Neural cell (in vitro differentiated cells): ENCODE data around the gene RASL11A. TPM values are rescaled to one million over a fixed set of nuclear protein-coding genes. Genes with fewer than 3 reads are reported as not detected.

Experiments used
- H2AFZ ChIP-seq: fragments of 200-600, 300-800 bp; sonication (generic), shearing (Covaris generic); 2 replicates; pipeline ENCODE4 v1.6.0; 2014; ENCODE audit warnings: low read depth, mild to moderate bottlenecking, antibody characterized with exemption, low read length, moderate library complexity
- H3F3A ChIP-seq: fragments of 200-600 bp; shearing (Covaris generic); 2 replicates; pipeline ENCODE4 v1.6.1; 2016; ENCODE audit warnings: mild to moderate bottlenecking, moderate library complexity, mixed read lengths, antibody characterized with exemption, low read length; ENCODE audit not compliant: insufficient read depth, poor library complexity, severe bottlenecking
- H3K27ac ChIP-seq: fragments of 200-600, 300-800 bp; sonication (generic), shearing (Covaris generic); 2 replicates; pipeline ENCODE4 v1.5.1; 2014; ENCODE audit warnings: mild to moderate bottlenecking, low read length, moderate library complexity
- H3K27me3 ChIP-seq: fragments of 300-800, 200-600 bp; sonication (generic), shearing (Covaris generic); 2 replicates; pipeline ENCODE4 v1.6.0; 2014; ENCODE audit warnings: mild to moderate bottlenecking, low read depth, low read length, moderate library complexity; ENCODE audit not compliant: insufficient read depth
- H3K36me3 ChIP-seq: fragments of 300-800, 200-600 bp; sonication (generic), shearing (Covaris generic); 2 replicates; pipeline ENCODE4 v1.5.1; 2014; ENCODE audit warnings: mild to moderate bottlenecking, antibody characterized with exemption, low read length, moderate library complexity; ENCODE audit not compliant: insufficient read depth
- H3K4me2 ChIP-seq: fragments of 300-800, 200-600 bp; sonication (generic), shearing (Covaris generic); 2 replicates; pipeline ENCODE4 v1.6.0; 2014; ENCODE audit warnings: mild to moderate bottlenecking, low read length
- H3K4me3 ChIP-seq: fragments of 300-800, 200-600 bp; sonication (generic), shearing (Covaris generic); 2 replicates; pipeline ENCODE4 v1.5.1; 2014; ENCODE audit warnings: mild to moderate bottlenecking, low read length, moderate library complexity
- H3K79me2 ChIP-seq: fragments of 200-600 bp; shearing (Covaris generic); replicated peaks from 2 replicates; pipeline ENCODE4 v1.6.0; 2014; ENCODE audit warnings: mild to moderate bottlenecking, low read length, moderate library complexity; ENCODE audit not compliant: insufficient read depth
- H3K9ac ChIP-seq: fragments of 300-800, 200-600 bp; sonication (generic), shearing (Covaris generic); 2 replicates; pipeline ENCODE4 v1.6.1; 2016; ENCODE audit warnings: mild to moderate bottlenecking, low read length, mixed read lengths
- H3K9me2 ChIP-seq: fragments of 200-600 bp; shearing (Covaris generic); 2 replicates; pipeline ENCODE4 v1.6.1; 2016; ENCODE audit warnings: mild to moderate bottlenecking, low read length, mixed read lengths; ENCODE audit not compliant: insufficient read depth
- H3K9me3 ChIP-seq: fragments of 200-600, 300-800 bp; sonication (generic), shearing (Covaris generic); 2 replicates; pipeline ENCODE4 v1.6.1; 2016; ENCODE audit warnings: mild to moderate bottlenecking, mixed run types, low read length, moderate library complexity, mixed read lengths
- H4K20me1 ChIP-seq: fragments of 200-600 bp; shearing (Covaris generic); 2 replicates; pipeline ENCODE4 v1.6.1; 2016; ENCODE audit warnings: mild to moderate bottlenecking, mixed run types; ENCODE audit not compliant: insufficient read depth
- CTCF ChIP-seq: fragments of 450-650 bp; IDR thresholded peaks from 2 replicates; pipeline ENCODE4 v1.5.1; 2014; ENCODE audit warnings: antibody characterized with exemption, mild to moderate bottlenecking, moderate library complexity; ENCODE audit not compliant: poor library complexity, severe bottlenecking
- EP300 ChIP-seq: fragments of 450-650 bp; conservative IDR thresholded peaks from 2 replicates; pipeline ENCODE4 v1.6.1; 2014; ENCODE audit warnings: antibody characterized with exemption, mild to moderate bottlenecking, moderate library complexity; ENCODE audit not compliant: poor library complexity, severe bottlenecking
- EZH2 ChIP-seq: fragments of 200-600, 300-800 bp; shearing (Covaris generic), sonication (generic); IDR thresholded peaks from 2 replicates; pipeline ENCODE4 v1.6.1; 2014; ENCODE audit warnings: antibody characterized with exemption, low read length, borderline replicate concordance, mild to moderate bottlenecking; ENCODE audit not compliant: insufficient read depth, poor library complexity, severe bottlenecking
- MXI1 ChIP-seq: fragments of 450-650 bp; conservative IDR thresholded peaks from 2 replicates; pipeline ENCODE4 v1.6.1; 2014; ENCODE audit warnings: antibody characterized with exemption, mild to moderate bottlenecking; ENCODE audit not compliant: poor library complexity, severe bottlenecking
- POLR2AphosphoS5 ChIP-seq: IDR thresholded peaks from 2 replicates; pipeline ENCODE4 v1.6.1; 2012
- RAD21 ChIP-seq: fragments of 450-650 bp; conservative IDR thresholded peaks from 2 replicates; pipeline ENCODE4 v1.6.1; 2014; ENCODE audit warnings: antibody characterized with exemption, mild to moderate bottlenecking, moderate library complexity
- REST ChIP-seq: IDR thresholded peaks from 2 replicates; pipeline ENCODE4 v1.6.1; 2012; ENCODE audit warnings: borderline replicate concordance
- SMC3 ChIP-seq: fragments of 450-650 bp; conservative IDR thresholded peaks from 2 replicates; pipeline ENCODE4 v1.6.1; 2014; ENCODE audit warnings: antibody characterized with exemption, mild to moderate bottlenecking, moderate library complexity; ENCODE audit not compliant: poor library complexity
- TAF1 ChIP-seq: IDR thresholded peaks from 2 replicates; pipeline ENCODE4 v1.6.1; 2012; ENCODE audit warnings: low read depth
- polyA plus RNA-seq: library from polyadenylated mRNA; depleted of rRNA; stranded (reverse); fragments of >200 nt; gene quantifications from 2 replicates; pipeline ENCODE4 v1.2.3, GENCODE V29; 2014

RASL11A gene
- polyA plus RNA-seq, 1 donor from 2014 or later, result 1.7 TPM

- Histone ChIP-seq H3K79me2 (no peaks in the 10 kb centered on the region), H3F3A (no peaks in the 10 kb centered on the region), H4K20me1 (no peaks in the 10 kb centered on the region), H3K27me3 (no peaks in the 10 kb centered on the region), H3K27ac (no peak overlapping the region), H3K9ac (no peak overlapping the region), H3K4me3 (no peak overlapping the region), H3K9me2 (no peaks in the 10 kb centered on the region), H3K9me3 (no peaks in the 10 kb centered on the region), H2AFZ (no peak overlapping the region), H3K36me3 (no peaks in the 10 kb centered on the region), H3K4me2 (no peak overlapping the region)
- no peak for TF ChIP-seq CTCF
- TF ChIP-seq EP300, result no peak
- no peak for TF ChIP-seq SMC3
- no peak for TF ChIP-seq REST
- no peak for TF ChIP-seq MXI1
- no peak for TF ChIP-seq POLR2AphosphoS5
- no peak for TF ChIP-seq TAF1
- no peak for TF ChIP-seq EZH2
- TF ChIP-seq RAD21, result no peak
Measured at GRCh38 chr13:27296496-27296895, 25.9 kb downstream of the RASL11A start.

- Histone ChIP-seq H3K9me2 (no peaks in the 10 kb centered on the region), H3K4me2 (no peak overlapping the region), H3K4me3 (no peak overlapping the region), H3F3A (no peaks in the 10 kb centered on the region), H3K27ac (no peak overlapping the region), H3K36me3 (no peaks in the 10 kb centered on the region), H3K79me2 (no peaks in the 10 kb centered on the region), H3K9ac (no peak overlapping the region), H3K27me3 (no peaks in the 10 kb centered on the region), H4K20me1 (no peaks in the 10 kb centered on the region), H2AFZ (no peak overlapping the region), H3K9me3 (no peaks in the 10 kb centered on the region)
- TF ChIP-seq TAF1 (no peak), SMC3 (no peak), RAD21 (no peak), MXI1 (no peak), EP300 (no peak), POLR2AphosphoS5 (no peak), REST (no peak), CTCF (no peak), EZH2 (no peak)
Measured at GRCh38 chr13:27298849-27299248, 28.2 kb downstream of the RASL11A start.
